COLO668 (cell line): ENCODE results near the gene PCMTD2.

Source experiments
- DNase-seq: peaks from one replicate; lab custom pipeline; 2025; ENCODE audit not compliant: unreplicated experiment; lab: John Stamatoyannopoulos, UW

The PCMTD2 gene

GRCh38 chr20:64238115-64238825 lies 17.3 kb upstream of the PCMTD2 start:
- DNase-seq = no peak

- DNase-seq = no peak
These were observed 16.6 kb upstream of the PCMTD2 start for GRCh38 chr20:64238851-64239387.

DNA sequence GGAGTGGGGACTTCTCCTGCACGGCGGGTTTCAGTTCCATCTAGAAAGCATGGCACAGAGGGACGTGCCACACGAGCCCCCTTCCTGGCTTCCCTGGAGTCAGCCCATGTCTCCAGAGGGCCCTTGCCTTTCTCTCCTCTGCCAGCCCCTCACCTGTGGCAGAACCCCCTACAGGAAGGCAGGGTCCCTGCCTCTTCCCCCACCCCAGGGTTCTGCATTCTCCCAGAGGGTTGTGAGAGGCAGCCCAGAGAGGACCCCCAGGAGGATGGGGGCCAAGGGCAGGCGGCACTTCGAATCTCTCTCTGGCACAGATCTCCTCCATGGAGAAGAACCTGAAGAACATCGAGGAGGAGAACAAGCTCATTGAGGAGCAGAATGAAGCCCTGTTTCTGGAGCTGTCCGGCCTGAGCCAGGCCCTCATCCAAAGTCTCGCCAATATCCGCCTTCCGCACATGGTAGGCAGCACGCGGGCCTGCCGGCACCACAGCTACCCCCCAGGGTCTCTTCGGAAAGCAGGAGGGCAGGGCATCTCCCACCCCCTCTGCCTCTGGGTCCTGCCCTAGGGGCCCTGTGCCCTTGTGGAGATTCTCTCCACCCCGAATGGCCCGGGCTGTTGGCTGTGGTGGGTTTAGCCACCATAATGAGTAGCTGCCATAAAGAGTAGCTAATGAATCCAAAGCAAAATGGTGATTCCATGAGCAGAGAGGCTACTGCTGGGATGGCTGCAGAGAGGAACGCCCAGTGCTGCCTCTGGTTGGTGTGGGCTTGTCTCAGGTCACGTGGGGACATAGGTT lies 15.9 kb upstream of the PCMTD2 start:
- DNase-seq = no peak

GRCh38 chr20:64240243-64241015 lies 15.1 kb upstream of the PCMTD2 start:
- DNase-seq = no peak

- no peak for DNase-seq
These were observed 14.5 kb upstream of the PCMTD2 start for GRCh38 chr20:64241061-64241460.

DNA sequence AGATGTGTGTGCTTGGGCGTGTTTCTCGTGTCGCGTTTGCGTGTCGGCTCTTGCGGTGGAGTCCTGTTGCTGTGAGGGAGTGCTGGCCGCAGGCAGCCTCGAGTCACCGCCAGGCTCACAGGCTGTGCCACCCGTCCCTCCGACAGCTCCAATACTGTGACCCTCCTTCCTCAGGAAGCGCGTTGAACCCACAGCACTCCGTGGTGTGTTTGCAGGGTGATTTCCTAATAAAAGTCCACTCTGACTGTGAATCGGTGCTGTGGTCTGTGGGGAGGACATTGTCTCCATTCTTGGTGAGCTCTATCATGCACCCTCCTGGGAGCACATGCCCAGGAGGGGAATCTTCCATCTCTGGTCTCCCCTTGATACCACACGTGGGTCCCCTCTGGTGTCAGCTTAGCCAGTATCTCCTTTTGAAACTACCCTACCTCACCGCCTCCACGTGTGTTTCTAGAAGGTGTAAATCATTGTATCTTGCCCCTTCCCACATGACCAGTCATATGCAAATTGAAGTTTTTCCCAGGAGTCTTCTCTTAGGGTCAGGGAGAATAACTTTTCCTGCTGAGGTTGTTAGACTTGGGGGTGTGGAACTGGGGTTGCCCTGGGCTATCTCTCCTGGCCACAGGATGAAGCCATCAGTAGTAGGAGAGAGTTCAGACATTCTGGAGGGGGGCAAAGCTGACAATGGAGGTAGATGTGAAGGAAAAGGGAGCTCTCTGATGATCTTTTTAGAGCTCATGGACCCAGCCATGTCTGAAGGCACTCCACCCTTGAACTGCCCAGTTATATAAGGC lies 13.3 kb upstream of the PCMTD2 start:
- no peak for DNase-seq

DNA sequence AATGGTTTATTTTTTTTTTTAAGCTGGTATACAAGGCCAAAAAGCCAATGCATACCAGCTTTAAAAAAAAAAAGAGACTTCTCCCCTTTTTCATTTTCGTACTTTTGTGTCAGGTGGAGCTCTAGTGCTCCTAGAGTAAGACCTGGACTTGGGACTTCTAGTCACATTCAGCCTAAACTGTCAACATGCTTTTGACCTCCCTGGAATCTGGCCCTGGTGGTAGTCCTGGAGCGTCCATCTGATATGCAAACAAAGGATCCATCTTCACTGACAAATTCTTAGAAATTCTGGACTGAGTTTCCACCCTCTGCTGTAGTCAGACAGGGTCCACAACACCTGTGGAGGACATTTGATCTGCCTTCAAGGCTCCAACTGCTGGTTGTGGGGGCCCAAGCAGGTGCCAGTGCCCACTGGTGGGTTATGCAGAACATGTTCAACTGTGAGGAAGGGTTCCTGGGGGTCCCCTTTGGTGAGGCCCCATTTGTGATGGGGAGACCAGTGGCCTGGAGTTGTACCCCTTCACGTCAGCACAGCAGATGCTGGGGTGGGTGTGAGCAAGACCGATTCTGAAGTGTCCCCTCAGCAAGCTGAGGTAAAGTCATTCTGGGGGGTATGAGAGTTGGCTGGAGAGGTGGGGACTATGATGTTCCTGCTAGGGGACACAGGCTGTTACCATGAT lies 12.6 kb upstream of the PCMTD2 start:
- no peak for DNase-seq

DNA sequence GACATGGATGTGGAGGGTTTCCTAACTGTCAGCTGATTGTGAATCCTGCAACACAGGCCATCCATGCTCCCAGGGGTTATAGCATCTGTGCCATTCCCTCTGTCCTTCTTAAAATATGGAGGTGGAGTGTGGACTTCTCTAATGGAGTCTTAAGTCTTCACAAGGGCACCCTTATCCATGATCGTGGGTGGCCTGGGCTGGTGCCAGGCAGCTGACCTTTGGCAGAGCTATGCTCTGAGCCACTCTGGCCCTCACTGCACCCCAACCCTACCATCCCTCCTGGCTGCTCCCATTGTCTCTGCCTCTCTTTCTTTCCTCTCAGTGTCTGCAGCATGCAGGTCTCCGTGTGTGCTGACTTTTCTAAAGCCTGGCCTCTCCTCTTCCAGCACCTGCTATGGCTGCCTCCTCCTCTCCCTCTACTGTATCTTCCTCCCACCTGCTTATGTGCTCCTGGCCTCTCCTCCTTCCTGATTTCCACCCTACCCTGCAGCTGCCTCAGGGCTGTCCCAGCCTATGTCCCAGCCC lies 11.2 kb upstream of the PCMTD2 start:
- DNase-seq = no peak

- no peak for DNase-seq
These were observed 10.5 kb upstream of the PCMTD2 start for GRCh38 chr20:64244870-64245603.

- DNase-seq = no peak
These were observed 9.6 kb upstream of the PCMTD2 start for GRCh38 chr20:64245746-64246595.

DNA sequence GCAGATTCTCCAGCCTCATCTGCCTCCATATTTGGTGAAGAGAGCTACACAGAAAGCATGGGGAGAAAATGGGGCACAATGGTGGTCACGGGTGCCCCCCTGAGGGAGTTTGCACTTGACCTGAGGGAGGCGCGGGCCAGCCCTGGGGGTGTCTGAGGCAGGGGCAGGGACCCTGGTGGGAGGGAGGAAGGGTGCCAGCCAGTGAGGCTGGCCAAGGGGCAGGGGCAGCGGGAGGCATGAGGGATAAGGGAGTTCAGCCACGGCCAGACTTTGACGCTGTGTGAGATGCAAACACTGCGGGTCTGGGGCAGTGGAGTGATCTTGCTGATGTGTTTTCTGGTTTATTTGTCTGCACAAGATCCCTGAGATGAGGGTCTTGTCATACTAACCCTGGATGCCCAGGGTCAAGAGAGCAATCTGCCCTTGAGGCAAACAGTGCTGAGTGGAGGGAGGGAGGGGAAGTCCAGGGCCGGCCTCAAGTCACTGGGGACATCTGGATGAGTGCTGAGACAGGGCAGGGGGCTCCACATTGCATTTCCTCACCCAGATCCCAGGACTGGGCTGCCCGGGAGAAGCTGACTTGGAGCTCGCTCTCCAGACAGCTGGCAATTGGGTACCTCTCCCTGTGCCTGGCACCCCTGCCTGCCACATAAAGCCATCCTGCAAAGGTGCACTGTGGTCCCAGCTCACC lies 8.8 kb upstream of the PCMTD2 start:
- no peak for DNase-seq

DNA sequence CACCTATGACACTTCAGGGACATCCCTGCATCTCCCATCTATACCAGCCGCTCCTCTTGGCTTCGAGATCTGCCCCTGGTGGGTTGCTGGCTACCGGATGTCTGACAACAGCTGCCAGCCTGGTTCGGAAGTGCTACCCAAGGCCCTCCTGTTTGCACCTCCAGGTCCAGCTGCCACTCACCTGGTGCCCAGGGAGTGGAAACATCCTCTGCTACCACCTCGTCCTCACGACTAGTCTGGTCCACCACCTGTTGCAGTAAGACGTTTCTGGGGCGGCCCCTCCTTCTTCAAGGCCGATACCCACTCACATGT lies 8.3 kb upstream of the PCMTD2 start:
- no peak for DNase-seq

DNA sequence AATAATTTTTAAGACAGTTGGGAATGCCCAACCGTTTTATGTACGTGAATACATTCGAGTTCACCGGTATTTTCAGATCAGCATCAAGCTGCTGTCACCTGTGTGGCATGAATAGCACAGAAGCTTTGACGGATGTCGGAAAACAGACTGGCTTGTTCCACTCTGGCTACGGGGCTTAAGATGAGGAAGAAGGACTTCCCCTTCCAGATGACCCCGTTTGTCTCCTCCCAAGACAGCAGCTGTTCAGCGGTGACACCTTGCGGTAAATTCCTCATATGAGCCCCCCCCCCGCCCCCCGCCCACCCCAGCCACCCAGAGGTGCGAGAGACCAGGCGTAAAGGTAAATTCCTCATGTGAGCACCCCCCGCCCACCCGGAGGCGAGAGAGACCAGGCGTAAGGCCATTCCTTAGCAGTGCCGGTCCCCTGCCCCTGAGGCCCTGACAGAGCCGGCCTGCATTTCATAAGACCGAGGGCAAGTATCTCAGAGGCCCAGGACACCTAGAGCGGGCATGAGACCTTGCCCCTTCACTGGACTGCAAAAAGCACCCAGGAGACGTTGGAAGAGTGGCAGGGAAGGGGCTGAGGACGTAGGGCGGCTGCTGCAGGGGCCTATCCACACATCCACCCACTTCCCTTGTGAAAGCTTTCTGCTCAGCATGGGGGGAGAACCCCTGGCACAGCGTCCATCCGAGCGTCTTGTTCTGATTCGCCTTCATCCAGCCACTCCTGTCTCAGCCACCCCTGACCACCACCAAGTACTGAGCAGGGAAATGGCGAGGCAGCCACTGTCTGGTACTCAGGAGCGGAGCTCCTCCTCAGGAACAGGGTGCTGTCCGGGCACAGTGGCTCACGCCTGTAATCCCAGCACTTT lies 7.3 kb upstream of the PCMTD2 start:
- DNase-seq = no peak

- DNase-seq = no peak
These were observed 5.5 kb upstream of the PCMTD2 start for GRCh38 chr20:64250027-64250426.

GRCh38 chr20:64253000-64253383 lies 2.6 kb upstream of the PCMTD2 start:
- no peak for DNase-seq

GRCh38 chr20:64253443-64253842 lies 2.1 kb upstream of the PCMTD2 start:
- DNase-seq = no peak

- no peak for DNase-seq
These were observed 1.4 kb upstream of the PCMTD2 start for GRCh38 chr20:64254156-64254555.
